ENCODE data around the gene ROPN1L.

The ROPN1L gene

DNA sequence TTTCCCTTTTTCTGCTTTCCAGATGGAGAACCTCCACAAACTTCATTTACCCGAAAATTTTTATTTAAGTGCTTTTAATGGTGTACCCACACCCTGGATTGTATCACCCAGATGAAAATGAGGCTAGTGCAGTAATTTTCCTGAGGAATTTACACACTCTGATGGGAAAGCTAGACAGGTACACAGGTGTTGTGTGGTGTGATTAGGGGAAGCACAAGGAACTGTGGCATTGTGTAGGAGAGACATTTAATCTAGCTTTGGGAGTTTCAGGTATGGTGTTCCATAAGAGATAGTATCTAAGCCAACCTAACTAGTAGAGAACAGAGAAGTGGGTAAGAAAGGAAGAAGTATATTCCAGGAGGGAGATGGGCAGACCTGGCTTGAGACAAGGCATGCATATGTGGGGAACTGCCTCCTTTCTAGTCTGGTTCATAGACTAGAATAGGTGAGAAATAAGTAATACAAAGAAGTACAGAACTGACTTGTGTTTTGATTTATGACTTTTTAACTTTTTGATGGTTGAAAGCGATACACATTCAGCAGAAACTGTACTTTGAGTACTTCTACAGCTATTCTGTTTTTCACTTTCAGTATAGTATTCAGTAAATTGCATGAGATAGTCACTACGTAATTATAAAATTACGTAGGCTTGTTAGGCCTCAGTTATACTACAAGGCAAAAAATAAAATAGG, 22.9 kb upstream of the ROPN1L start:
- H3K4me1 Mint-ChIP-seq, result peaks cover 2% of the 10 kb centered on the region
- H3K4me3 Mint-ChIP-seq, result no peak overlapping the region
- H3K27ac Mint-ChIP-seq, result no peak overlapping the region
- no peak for ATAC-seq (ENCODE audit: low read depth)
- peaks cover 27% of the 10 kb centered on the region for H3K36me3 Mint-ChIP-seq
- no peak for DNase-seq (ENCODE audit: low spot score in 2 of 2)
- H3K9me3 Mint-ChIP-seq, result no peaks in the 10 kb centered on the region
- no peaks in the 10 kb centered on the region for H3K27me3 Mint-ChIP-seq

DNA sequence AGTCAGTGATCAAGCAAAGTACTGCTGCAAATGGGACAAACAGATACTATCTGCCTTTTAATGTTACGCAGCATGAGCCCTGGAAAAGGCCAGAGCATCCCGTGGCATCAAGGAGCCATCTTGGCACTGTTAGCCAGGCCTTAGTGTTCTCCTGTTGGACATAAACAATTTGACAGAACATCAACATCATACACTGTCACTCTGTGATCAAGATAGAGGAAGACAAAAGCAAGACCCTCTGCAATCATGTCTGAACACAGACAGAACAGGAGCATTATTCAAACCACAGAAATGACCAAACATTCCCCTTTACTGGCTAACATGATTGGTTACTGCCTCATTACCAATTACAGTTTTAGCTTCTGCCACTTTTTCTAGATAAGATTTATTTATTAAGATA, 21.2 kb upstream of the ROPN1L start:
- Mint-ChIP-seq H3K9me3 (no peaks in the 10 kb centered on the region), H3K4me1 (peaks cover 2% of the 10 kb centered on the region), H3K36me3 (peaks cover 25% of the 10 kb centered on the region), H3K4me3 (no peak overlapping the region), H3K27me3 (no peaks in the 10 kb centered on the region), H3K27ac (no peak overlapping the region)
- ATAC-seq (ENCODE audit: low read depth) (no peak), DNase-seq (ENCODE audit: low spot score in 2 of 2) (no peak)

DNA sequence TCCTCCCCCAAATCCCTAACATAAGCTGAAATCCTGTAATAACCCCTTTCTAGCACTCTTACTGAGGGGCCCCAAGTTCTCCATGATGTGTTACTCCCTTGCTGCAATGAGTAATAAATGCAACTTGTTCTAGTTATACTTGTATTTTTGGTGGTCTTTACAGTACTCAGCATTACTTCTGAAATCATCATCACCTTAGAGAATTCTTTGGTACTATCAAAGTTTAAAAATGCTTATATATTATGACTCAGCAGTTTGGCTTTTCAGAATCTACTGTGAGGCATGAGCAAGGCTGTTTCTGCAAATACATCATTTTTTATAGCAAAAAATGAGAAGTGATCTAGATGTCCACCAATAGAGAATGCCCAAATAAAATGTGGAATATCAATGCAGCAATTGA, 20.7 kb upstream of the ROPN1L start:
- H3K36me3 Mint-ChIP-seq, result peaks cover 24% of the 10 kb centered on the region
- H3K9me3 Mint-ChIP-seq, result no peaks in the 10 kb centered on the region
- H3K27me3 Mint-ChIP-seq, result no peaks in the 10 kb centered on the region
- DNase-seq (ENCODE audit: low spot score in 2 of 2) (no peak), ATAC-seq (ENCODE audit: low read depth) (no peak)
- H3K4me3 Mint-ChIP-seq, result no peak overlapping the region
- H3K4me1 Mint-ChIP-seq, result peaks cover 2% of the 10 kb centered on the region
- no peak overlapping the region for H3K27ac Mint-ChIP-seq

DNA sequence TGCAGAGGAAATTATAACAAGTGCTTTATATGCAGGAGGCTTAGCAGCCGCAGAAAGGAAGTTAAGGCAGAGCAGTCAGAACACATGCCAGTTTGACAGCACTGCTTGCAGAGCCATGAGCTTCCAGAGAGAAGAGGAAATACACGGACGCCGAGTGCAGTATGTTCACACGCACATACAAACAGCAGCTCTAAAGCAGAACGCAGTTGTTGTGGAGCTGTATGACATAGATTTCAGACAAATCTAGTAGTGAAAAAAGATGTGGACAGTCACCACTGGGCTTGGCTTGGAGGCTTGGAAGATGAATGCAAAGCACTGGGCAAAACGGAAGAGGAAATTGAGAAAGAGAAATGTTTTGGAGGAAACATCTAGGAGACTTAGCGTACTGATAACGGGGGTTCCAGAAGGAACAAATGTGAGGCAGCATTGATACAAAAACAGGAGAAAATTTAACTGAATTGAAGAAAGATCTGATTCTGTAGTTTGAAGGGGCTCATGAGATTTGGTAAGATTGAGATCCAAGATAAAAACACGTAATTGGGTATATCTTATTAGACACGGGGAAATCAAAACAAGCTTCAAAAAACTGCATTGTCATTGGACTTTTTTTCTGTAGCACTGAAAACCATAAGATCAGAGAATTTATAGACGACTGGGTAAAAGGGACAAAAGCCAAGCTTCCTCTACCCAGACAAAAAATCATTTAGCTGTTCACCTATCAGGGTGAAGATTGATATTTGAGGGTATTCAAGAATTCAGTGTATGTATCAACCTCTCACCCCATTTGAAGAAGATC, 19.6 kb upstream of the ROPN1L start:
- H3K9me3 Mint-ChIP-seq, result no peaks in the 10 kb centered on the region
- no peak overlapping the region for H3K4me3 Mint-ChIP-seq
- ATAC-seq (ENCODE audit: low read depth) (no peak), DNase-seq (ENCODE audit: low spot score in 2 of 2) (no peak)
- no peaks in the 10 kb centered on the region for H3K27me3 Mint-ChIP-seq
- H3K4me1 Mint-ChIP-seq, result peaks cover 2% of the 10 kb centered on the region
- H3K27ac Mint-ChIP-seq, result peak overlapping the region; percentile 32
- peaks cover 29% of the 10 kb centered on the region for H3K36me3 Mint-ChIP-seq

DNA sequence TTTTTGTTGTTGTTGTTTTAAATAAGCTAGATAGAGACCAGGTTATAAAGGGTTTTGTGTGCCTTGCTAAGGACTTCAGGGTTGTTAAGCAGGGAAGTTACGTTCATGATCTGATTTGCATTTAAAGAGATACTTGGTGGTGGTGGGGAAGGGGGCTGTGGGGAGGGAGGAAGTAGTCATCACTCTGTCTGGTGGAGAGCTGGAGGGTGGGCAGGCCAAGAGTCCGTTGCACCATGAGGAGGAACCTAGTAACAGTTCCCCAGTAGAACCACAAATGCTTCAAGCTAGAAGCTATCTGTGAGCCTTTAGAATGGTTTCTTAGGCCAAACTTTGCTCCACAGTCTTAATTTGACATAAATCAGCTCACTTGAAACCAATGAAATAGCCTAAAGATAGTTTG, 18.7 kb upstream of the ROPN1L start:
- peaks cover 2% of the 10 kb centered on the region for H3K4me1 Mint-ChIP-seq
- no peaks in the 10 kb centered on the region for H3K27me3 Mint-ChIP-seq
- no peaks in the 10 kb centered on the region for H3K9me3 Mint-ChIP-seq
- H3K36me3 Mint-ChIP-seq, result peaks cover 34% of the 10 kb centered on the region
- peak overlapping the region; percentile 32 for H3K27ac Mint-ChIP-seq
- no peak for DNase-seq (ENCODE audit: low spot score in 2 of 2)
- peak; percentile 46 for ATAC-seq (ENCODE audit: low read depth)
- H3K4me3 Mint-ChIP-seq, result no peak overlapping the region

DNA sequence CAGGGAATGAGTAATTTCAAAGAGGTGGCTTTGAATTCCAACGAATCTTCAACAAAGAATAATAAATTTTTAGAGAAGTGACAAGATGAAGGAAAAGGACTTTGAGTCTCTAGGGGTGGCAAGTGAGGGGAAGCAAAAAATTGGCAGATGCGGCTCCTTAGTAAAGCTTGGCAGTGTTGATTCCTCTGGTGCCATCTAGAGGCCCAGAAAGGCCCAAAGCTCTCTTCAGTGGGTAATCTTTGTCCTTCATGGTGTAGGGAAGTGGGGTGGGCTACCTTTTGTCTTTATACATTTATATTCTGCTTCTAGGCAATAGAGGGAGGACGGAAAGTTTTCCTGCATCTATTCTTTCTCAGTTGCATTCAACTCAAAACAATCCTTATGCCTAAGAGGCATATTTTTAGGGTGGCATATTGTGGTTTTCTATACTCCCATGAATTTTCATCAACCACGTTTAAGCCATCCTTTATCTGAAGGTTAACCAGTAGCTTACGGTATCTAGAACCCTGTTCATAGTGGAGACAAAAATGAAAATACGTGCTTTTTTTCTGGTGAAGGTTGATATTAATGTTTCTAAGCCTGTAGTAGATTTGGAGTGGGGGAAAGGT, 17.5 kb upstream of the ROPN1L start:
- H3K4me3 Mint-ChIP-seq, result no peak overlapping the region
- DNase-seq (ENCODE audit: low spot score in 2 of 2) (no peak), ATAC-seq (ENCODE audit: low read depth) (peak; percentile 68)
- peaks cover 30% of the 10 kb centered on the region for H3K36me3 Mint-ChIP-seq
- no peaks in the 10 kb centered on the region for H3K9me3 Mint-ChIP-seq
- no peak overlapping the region for H3K27ac Mint-ChIP-seq
- peaks cover 2% of the 10 kb centered on the region for H3K4me1 Mint-ChIP-seq
- no peaks in the 10 kb centered on the region for H3K27me3 Mint-ChIP-seq

DNA sequence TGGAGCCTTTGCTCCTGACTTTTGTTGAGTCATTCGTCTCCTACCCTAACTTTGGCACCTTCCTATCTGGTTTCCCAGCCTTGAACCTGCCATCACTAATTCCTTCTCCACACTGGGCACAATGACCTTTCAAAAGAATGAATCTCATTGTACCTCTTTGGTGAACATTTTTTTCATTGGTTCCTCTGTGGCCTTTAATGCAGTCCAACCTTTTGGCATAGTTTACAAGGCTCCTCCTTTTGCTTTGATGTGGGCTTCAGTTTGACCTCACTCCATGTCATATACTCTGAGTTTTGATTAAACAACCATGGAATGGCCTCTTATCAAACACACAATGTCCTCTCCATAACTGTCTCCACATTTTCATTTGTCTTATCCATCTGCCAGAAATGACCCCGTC, 14.5 kb upstream of the ROPN1L start:
- Mint-ChIP-seq H3K36me3 (peaks cover 30% of the 10 kb centered on the region), H3K9me3 (no peaks in the 10 kb centered on the region), H3K4me1 (peaks cover 4% of the 10 kb centered on the region), H3K4me3 (no peak overlapping the region), H3K27ac (no peak overlapping the region), H3K27me3 (no peaks in the 10 kb centered on the region)
- no peak for ATAC-seq (ENCODE audit: low read depth)
- no peak for DNase-seq (ENCODE audit: low spot score in 2 of 2)

DNA sequence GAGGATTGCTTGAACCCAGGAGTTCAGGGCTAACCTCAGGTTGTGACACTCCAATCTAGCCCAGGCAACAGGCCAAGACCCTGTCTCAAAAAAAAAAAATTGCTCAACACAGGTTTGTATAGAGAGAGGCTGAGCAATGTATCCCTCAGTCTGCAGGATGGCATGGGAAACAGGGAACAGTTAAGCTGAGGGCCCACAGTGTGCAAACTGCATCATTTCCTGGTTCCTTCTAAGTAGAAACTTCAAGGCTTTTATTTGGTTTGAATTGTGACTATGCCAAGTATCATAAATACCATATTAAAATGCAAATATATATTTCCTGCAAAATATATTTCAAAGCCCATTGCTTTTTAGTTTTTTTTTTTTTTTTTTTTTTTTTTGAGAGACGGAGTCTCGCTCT, 13.7 kb upstream of the ROPN1L start:
- DNase-seq (ENCODE audit: low spot score in 2 of 2), result no peak
- Mint-ChIP-seq H3K27ac (no peak overlapping the region), H3K4me1 (peaks cover 2% of the 10 kb centered on the region), H3K9me3 (no peaks in the 10 kb centered on the region), H3K36me3 (peaks cover 32% of the 10 kb centered on the region), H3K4me3 (no peak overlapping the region), H3K27me3 (no peaks in the 10 kb centered on the region)
- no peak for ATAC-seq (ENCODE audit: low read depth)

DNA sequence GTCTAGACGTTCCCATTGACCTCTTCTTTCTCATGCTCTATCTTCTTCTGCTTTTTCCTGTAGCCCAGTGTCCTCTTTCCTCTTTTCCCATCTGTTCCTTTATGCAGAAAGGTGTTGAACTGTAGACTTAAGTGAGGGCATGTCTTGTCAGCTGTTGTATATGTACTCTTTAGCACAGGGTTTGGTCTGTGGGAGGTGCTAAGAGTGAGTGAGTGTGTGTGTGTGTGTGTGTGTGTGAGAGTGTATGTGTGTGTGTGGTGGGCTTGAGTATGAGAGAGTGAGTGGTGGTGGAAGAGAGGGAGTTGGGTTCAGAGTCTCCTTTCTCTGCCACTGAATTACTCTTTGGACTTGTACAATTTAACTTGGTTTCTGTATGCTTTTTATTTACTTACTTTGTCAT, 10.3 kb upstream of the ROPN1L start:
- Mint-ChIP-seq H3K27me3 (no peaks in the 10 kb centered on the region), H3K27ac (peak overlapping the region; percentile 74), H3K4me3 (no peak overlapping the region), H3K9me3 (no peaks in the 10 kb centered on the region), H3K36me3 (peaks cover 29% of the 10 kb centered on the region), H3K4me1 (peaks cover 2% of the 10 kb centered on the region)
- ATAC-seq (ENCODE audit: low read depth), result no peak
- DNase-seq (ENCODE audit: low spot score in 2 of 2), result no peak

DNA sequence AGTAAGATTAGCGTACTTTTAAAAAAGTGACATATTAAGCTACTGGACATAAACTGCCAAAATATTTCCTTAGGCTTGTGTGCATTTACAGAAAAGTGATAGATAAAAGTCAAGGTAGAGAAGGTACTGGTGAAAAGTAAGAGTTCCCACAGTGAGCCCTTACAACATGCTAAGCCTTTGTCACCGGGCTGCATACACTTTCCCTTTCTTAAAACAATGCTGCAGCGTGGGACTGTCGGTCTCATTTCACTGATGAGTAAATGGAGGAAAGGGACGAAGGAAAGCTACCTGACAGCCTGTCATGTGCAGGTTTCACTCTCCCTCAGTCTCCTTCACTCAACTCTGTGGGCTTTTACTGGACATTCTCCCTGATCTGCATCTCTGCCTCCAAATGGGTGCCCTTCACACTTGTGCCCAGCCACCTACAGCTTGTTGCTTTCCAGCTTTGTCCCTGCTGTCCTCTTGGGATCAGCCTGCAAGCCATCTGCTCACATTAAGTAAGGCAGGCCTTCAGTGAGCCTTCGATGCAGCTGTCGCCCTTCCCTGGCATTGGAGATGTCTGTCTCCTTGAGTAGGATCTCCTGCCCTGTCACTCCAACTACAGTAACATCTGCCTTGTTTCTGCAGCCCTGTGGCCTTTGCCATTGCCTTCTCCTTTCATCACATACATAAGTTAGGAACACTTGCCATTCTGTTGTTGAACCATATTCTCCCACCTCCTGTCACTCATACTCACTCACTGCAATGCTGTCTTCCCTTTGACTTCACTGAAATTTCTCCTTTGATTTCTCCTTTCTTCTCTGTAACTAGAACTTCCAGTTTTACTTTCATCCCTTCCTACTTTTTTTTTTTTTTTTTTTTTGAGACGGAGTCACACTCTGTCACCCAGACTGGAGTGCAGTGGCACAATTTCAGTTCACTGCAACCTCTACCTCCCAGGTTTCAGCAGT, 9.3 kb upstream of the ROPN1L start:
- Mint-ChIP-seq H3K4me3 (no peak overlapping the region), H3K27me3 (no peaks in the 10 kb centered on the region), H3K9me3 (no peaks in the 10 kb centered on the region), H3K4me1 (peaks cover 2% of the 10 kb centered on the region), H3K36me3 (peaks cover 23% of the 10 kb centered on the region), H3K27ac (no peak overlapping the region)
- ATAC-seq (ENCODE audit: low read depth) (no peak), DNase-seq (ENCODE audit: low spot score in 2 of 2) (no peak)

DNA sequence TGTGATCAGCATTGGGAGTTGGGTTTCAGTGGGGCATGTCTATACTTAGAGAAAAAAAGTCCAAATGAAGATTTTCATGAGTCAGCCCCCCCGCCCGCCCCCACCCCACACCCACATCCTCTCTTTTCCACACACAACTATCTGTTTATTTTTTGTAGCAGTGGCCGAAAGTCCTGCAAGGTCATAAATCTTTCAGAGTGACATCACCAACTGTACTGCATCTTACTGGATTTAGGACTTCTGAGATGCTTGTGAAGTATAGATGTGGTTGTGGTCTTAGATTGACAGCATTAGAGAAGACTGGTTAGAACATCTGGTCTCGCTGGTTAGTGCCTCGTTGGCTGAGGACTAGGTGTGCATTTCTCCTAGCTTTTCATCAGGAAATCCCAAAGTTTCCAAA, 7.3 kb upstream of the ROPN1L start:
- H3K4me1 Mint-ChIP-seq, result peaks cover 2% of the 10 kb centered on the region
- H3K27me3 Mint-ChIP-seq, result no peaks in the 10 kb centered on the region
- H3K9me3 Mint-ChIP-seq, result no peaks in the 10 kb centered on the region
- H3K36me3 Mint-ChIP-seq, result peaks cover 20% of the 10 kb centered on the region
- no peak overlapping the region for H3K4me3 Mint-ChIP-seq
- H3K27ac Mint-ChIP-seq, result no peak overlapping the region
- no peak for ATAC-seq (ENCODE audit: low read depth)
- DNase-seq (ENCODE audit: low spot score in 2 of 2), result no peak

DNA sequence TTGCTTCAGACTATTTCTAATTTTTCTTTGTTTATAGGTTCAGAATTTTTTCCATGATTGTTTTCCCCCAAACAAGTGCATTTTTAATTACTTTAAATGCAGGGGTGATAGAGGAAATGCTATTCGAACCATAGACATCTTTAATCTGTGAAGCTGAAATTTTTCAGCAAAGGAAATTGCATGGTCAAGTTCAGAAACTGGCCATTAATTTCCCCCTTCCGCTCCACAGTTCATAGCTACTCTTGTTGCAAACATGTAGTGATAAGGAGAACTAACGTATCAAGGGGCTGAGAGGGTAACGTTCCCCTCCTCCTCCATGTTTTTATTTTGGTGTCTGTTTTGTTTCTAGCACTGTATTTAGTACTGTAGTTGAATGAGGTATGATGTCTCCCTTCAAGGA, 3.4 kb upstream of the ROPN1L start:
- H3K27ac Mint-ChIP-seq, result no peak overlapping the region
- H3K4me3 Mint-ChIP-seq, result no peak overlapping the region
- no peaks in the 10 kb centered on the region for H3K27me3 Mint-ChIP-seq
- H3K36me3 Mint-ChIP-seq, result peaks cover 4% of the 10 kb centered on the region
- H3K4me1 Mint-ChIP-seq, result peaks cover 8% of the 10 kb centered on the region
- no peaks in the 10 kb centered on the region for H3K9me3 Mint-ChIP-seq
- ATAC-seq (ENCODE audit: low read depth) (no peak), DNase-seq (ENCODE audit: low spot score in 2 of 2) (no peak)

DNA sequence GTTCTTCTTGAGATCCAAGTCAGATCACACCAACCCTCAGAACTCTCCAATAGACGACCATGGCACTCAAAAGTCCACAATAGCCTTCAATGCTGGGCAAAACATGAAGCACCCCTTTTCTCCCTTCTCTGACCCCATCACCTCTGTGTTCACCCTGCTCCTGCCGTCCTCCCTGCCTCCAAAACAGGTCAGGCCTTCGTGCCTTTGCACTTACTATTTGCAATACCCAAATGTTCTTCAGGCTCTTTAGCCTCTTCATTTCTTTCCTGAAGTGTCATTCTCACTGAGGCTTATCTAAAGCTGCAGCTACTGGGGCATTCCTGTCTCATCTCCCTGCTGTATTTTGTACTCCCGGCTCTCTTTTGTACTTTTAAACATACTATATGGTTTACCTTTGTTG, 2.0 kb upstream of the ROPN1L start:
- no peak overlapping the region for H3K27ac Mint-ChIP-seq
- no peak for DNase-seq (ENCODE audit: low spot score in 2 of 2)
- ATAC-seq (ENCODE audit: low read depth), result no peak
- no peaks in the 10 kb centered on the region for H3K9me3 Mint-ChIP-seq
- H3K4me1 Mint-ChIP-seq, result peaks cover 10% of the 10 kb centered on the region
- H3K4me3 Mint-ChIP-seq, result no peak overlapping the region
- H3K27me3 Mint-ChIP-seq, result no peaks in the 10 kb centered on the region
- H3K36me3 Mint-ChIP-seq, result no peaks in the 10 kb centered on the region
